Gastroesophageal sphincter (tissue), 4 donors: Measurements from ENCODE around the gene SENP5. TPM values are rescaled to one million over a fixed set of nuclear protein-coding genes. Genes with fewer than 3 reads are reported as not detected.

Experiments used
- ATAC-seq: fragments of 150-250 bp; one replicate; pipeline ENCODE4 v1.9.1; 2016; ENCODE audit warnings: mild to moderate bottlenecking, moderate library complexity
- H3K27ac ChIP-seq, 4 donors: fragments of 200-600 bp; sonication (generic) in 3 of 4; 1 replicate in 3 of 4; 2 replicates in 1 of 4; pipeline ENCODE4 v1.5.1; 2016 to 2019
- H3K27me3 ChIP-seq: fragments of 200-600 bp; sonication (generic); one replicate; pipeline ENCODE4 v1.5.1; 2019
- H3K36me3 ChIP-seq, 2 donors: fragments of 200-600 bp; sonication (generic); one replicate each; pipeline ENCODE4 v1.5.1; 2019; ENCODE audit warnings: control low read depth in 1 of 2
- H3K4me1 ChIP-seq, 3 donors: fragments of 200-600 bp; sonication (generic); 1 replicate in 2 of 3; 2 replicates in 1 of 3; pipeline ENCODE4 v1.5.1; 2016 to 2019; ENCODE audit warnings: control low read depth in 2 of 3
- H3K4me3 ChIP-seq, 2 donors: fragments of 200-600 bp; sonication (generic); one replicate each; pipeline ENCODE4 v1.5.1; 2019; ENCODE audit warnings: mild to moderate bottlenecking in 1 of 2, moderate library complexity in 1 of 2
- H3K9me3 ChIP-seq, 3 donors: fragments of 200-600 bp; sonication (generic); one replicate each; pipeline ENCODE4 v1.5.1; 2017 to 2019; ENCODE audit warnings: control low read depth in 2 of 3
- CTCF ChIP-seq, 4 experiments: fragments of 200-600 bp in 2 of 4; fragments of 450-650 bp in 2 of 4; sonication (generic) in 1 of 4; IDR thresholded peaks; one replicate each; pipeline ENCODE4 v1.5.1; 2017 to 2019; ENCODE audit warnings: antibody characterized with exemption in 4 of 4, mild to moderate bottlenecking in 2 of 4, moderate library complexity in 2 of 4
- EP300 ChIP-seq: sonication (generic); formaldehyde crosslinking; IDR thresholded peaks from one replicate; pipeline ENCODE4 v1.6.1; 2017; ENCODE audit warnings: antibody characterized with exemption, mild to moderate bottlenecking
- POLR2A ChIP-seq, 2 donors: fragments of 450-650 bp; IDR thresholded peaks; one replicate each; pipeline ENCODE4 v1.6.1; 2017; ENCODE audit warnings: antibody characterized with exemption in 2 of 2, mild to moderate bottlenecking in 2 of 2, moderate library complexity in 1 of 2
- POLR2AphosphoS5 ChIP-seq: sonication (generic); formaldehyde crosslinking; IDR thresholded peaks from one replicate; pipeline ENCODE4 v1.6.1; 2017; ENCODE audit warnings: antibody characterized with exemption
- WGBS, 2 donors: methylation state at CpG; one replicate each; pipeline ENCODE4 v1.1.5; 2018; ENCODE audit warnings: low coverage in 1 of 2; 5-methylcytosine and 5-hydroxymethylcytosine counted together
- total RNA-seq, 4 donors: library from RNA; depleted of rRNA; stranded (reverse); fragments of >200 nt; gene quantifications; one replicate each; pipeline ENCODE4 v1.1.0, GENCODE V29; 2016

The SENP5 gene
- total RNA-seq, 4 donors from 2014 or later: 47.0 to 79.5 (median 52.0) TPM

- TF ChIP-seq EP300 (no peak), CTCF (IDR thresholded peaks at IDR 0.05) (no peak), POLR2AphosphoS5 (no peak)
- Histone ChIP-seq H3K9me3 (no peaks in the 10 kb centered on the region), H3K4me1 (peaks cover 0 to 8% (median 0%) of the 10 kb centered on the region in 3 donors), H3K36me3 (no peaks in the 10 kb centered on the region), H3K4me3 (no peak overlapping the region), H3K27me3 (peaks cover 4% of the 10 kb centered on the region), H3K27ac (no peak overlapping the region)
- no peak for ATAC-seq
- 85% methylated on average over 4 of the region's 11 CpGs; no CpG with 5 or more reads in 1 of the 2 donors for WGBS, 2 donors
Measured at GRCh38 chr3:196976941-196977340, 109.2 kb downstream of the SENP5 start.

- WGBS, 2 donors: 70 to 83% methylated on average over 7 to 10 of the region's 10 CpGs
- no peak overlapping the region for H3K27ac ChIP-seq
- H3K4me3 ChIP-seq: no peak overlapping the region
- no peak for TF ChIP-seq EP300
- no peak for TF ChIP-seq CTCF (IDR thresholded peaks at IDR 0.05)
- TF ChIP-seq POLR2AphosphoS5: no peak
- TF ChIP-seq POLR2A (IDR thresholded peaks at IDR 0.05): no peak
- no peaks in the 10 kb centered on the region for H3K36me3 ChIP-seq
- peaks cover 0 to 8% (median 0%) of the 10 kb centered on the region in 3 donors for H3K4me1 ChIP-seq
- H3K9me3 ChIP-seq: no peaks in the 10 kb centered on the region
- H3K27me3 ChIP-seq: peaks cover 4% of the 10 kb centered on the region
- no peak for ATAC-seq
Measured at GRCh38 chr3:196979545-196979944, 111.8 kb downstream of the SENP5 start.

DNA sequence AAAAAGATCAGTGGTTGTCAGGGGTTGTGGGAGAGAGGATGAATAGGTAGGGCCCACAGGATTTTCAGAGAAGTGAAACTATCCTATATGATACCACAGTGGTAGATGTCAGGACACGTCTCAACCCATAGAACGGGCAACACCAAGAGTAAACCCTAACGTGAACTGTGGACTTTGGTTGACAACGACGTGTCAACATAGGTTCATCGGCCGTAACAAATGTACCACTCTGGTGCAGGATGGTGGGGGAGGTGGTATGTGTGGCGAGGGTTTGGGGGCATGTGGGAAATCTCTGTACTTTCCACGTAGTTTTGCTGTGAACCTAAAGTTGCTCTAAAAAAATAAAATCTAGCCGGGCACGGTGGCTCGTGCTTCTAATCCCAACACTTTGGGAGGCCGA, 113.9 kb downstream of the SENP5 start:
- 83 to 91% methylated on average over 4 to 13 of the region's 13 CpGs for WGBS, 2 donors
- TF ChIP-seq EP300: no peak
- TF ChIP-seq CTCF (IDR thresholded peaks at IDR 0.05): no peak
- TF ChIP-seq POLR2AphosphoS5: no peak
- TF ChIP-seq POLR2A (IDR thresholded peaks at IDR 0.05): no peak
- ATAC-seq: no peak
- Histone ChIP-seq H3K4me1 (peaks cover 0 to 8% (median 0%) of the 10 kb centered on the region in 3 donors), H3K9me3 (no peaks in the 10 kb centered on the region), H3K4me3 (no peak overlapping the region), H3K27me3 (peaks cover 6% of the 10 kb centered on the region), H3K27ac (no peak overlapping the region), H3K36me3 (no peaks in the 10 kb centered on the region)

GRCh38 chr3:196983186-196983585, 115.5 kb downstream of the SENP5 start:
- peaks cover 0 to 8% (median 0%) of the 10 kb centered on the region in 3 donors for H3K4me1 ChIP-seq
- ATAC-seq: no peak
- 50 to 56% methylated on average over 1 of the region's 1 CpG for WGBS, 2 donors
- H3K27ac ChIP-seq: no peak overlapping the region
- no peaks in the 10 kb centered on the region for H3K9me3 ChIP-seq
- no peak overlapping the region for H3K4me3 ChIP-seq
- TF ChIP-seq POLR2AphosphoS5: no peak
- H3K27me3 ChIP-seq: peaks cover 11% of the 10 kb centered on the region
- H3K36me3 ChIP-seq: no peaks in the 10 kb centered on the region

Other genes starting within 250 kb of the SENP5 start
- 10 to 100 TPM in 1 of 4 donors, 1 to 10 TPM in 3; 6.6 to 14.2 (median 8.4) TPM for gene NRROS, start 228.2 kb upstream of the SENP5 start, total RNA-seq
- 1 to 10 TPM; 1.1 to 4.9 (median 2.9) TPM for gene CEP19, start 155.7 kb upstream of the SENP5 start, total RNA-seq
- gene PIGX, start 155.5 kb upstream of the SENP5 start, total RNA-seq: 10 to 100 TPM; 23.8 to 35.6 (median 30.4) TPM
- 10 to 100 TPM; 46.5 to 69.5 (median 61.8) TPM for gene PAK2, start 128.1 kb upstream of the SENP5 start, total RNA-seq
- gene NCBP2, start 74.6 kb downstream of the SENP5 start, total RNA-seq: 10 to 100 TPM; 46.8 to 53.2 (median 49.7) TPM
- gene PIGZ, start 100.9 kb downstream of the SENP5 start, total RNA-seq: 10 to 100 TPM in 2 of 4 donors, 1 to 10 TPM in 2; 5.0 to 15.3 (median 10.5) TPM
- 10 to 100 TPM in 2 of 4 donors, 1 to 10 TPM in 2; 5.0 to 11.5 (median 9.0) TPM for gene MELTF, start 161.9 kb downstream of the SENP5 start, total RNA-seq